GM23338 (cell line): ENCODE data around the gene OPTN.

Source experiments
- CREB1 ChIP-seq: fragments of 250-450 bp; sonication (Bioruptor Pico); IDR thresholded peaks from 2 replicates; pipeline ENCODE4 v1.5.0; 2020; ENCODE audit warnings: low read depth, mild to moderate bottlenecking, moderate library complexity
- EZH2 ChIP-seq: fragments of 200-600 bp; sonication (generic); IDR thresholded peaks from one replicate; pipeline ENCODE4 v1.8.0; 2017; ENCODE audit warnings: antibody characterized with exemption, mild to moderate bottlenecking, low read depth; ENCODE audit not compliant: unreplicated experiment
- EZH2phosphoT487 ChIP-seq: fragments of 200-600 bp; sonication (generic); IDR thresholded peaks from one replicate; pipeline ENCODE4 v1.8.1; 2018; ENCODE audit warnings: antibody characterized with exemption; ENCODE audit not compliant: unreplicated experiment
- JUNB ChIP-seq: IDR thresholded peaks from one replicate; pipeline ENCODE4 v1.6.1; 2016; ENCODE audit warnings: antibody characterized with exemption; ENCODE audit not compliant: unreplicated experiment
- POLR2AphosphoS5 ChIP-seq: IDR thresholded peaks from 2 replicates; pipeline ENCODE4 v1.6.1; 2016; ENCODE audit warnings: antibody characterized with exemption, low read depth
- REST ChIP-seq: IDR thresholded peaks from one replicate; pipeline ENCODE4 v1.6.1; 2018; ENCODE audit warnings: antibody characterized with exemption; ENCODE audit not compliant: unreplicated experiment
- ZNF114 ChIP-seq: fragments of 250-450 bp; sonication (Bioruptor Pico); IDR thresholded peaks from 2 replicates; pipeline ENCODE4 v1.5.0; 2020; ENCODE audit warnings: mild to moderate bottlenecking, moderate library complexity
- TF ChIP-seq, protein P1 (sequence below), 2 experiments: fragments of 200-600 bp in 1 of 2; sonication (generic) in 1 of 2; conservative IDR thresholded peaks; 2 replicates each; pipeline versions ENCODE4 v1.5.1 to v1.6.1; 2016 to 2017; ENCODE audit warnings: antibody characterized with exemption in 2 of 2, low read depth in 2 of 2, mild to moderate bottlenecking in 2 of 2, moderate library complexity in 1 of 2
- TF ChIP-seq, protein P2 (sequence below): IDR thresholded peaks from 2 replicates; pipeline ENCODE4 v1.6.1; 2016; ENCODE audit warnings: antibody characterized with exemption

DNA sequence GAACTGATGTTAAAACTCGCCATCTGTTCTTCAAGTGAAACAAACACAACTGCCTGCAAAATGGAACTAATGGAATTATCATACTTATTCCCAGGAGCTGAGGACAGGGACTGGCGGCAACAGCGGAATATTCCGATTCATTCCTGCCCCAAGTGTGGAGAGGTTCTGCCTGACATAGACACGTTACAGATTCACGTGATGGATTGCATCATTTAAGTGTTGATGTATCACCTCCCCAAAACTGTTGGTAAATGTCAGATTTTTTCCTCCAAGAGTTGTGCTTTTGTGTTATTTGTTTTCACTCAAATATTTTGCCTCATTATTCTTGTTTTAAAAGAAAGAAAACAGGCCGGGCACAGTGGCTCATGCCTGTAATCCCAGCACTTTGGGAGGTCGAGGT is 36.7 kb downstream of the OPTN start:
- TF ChIP-seq, protein P1, sequence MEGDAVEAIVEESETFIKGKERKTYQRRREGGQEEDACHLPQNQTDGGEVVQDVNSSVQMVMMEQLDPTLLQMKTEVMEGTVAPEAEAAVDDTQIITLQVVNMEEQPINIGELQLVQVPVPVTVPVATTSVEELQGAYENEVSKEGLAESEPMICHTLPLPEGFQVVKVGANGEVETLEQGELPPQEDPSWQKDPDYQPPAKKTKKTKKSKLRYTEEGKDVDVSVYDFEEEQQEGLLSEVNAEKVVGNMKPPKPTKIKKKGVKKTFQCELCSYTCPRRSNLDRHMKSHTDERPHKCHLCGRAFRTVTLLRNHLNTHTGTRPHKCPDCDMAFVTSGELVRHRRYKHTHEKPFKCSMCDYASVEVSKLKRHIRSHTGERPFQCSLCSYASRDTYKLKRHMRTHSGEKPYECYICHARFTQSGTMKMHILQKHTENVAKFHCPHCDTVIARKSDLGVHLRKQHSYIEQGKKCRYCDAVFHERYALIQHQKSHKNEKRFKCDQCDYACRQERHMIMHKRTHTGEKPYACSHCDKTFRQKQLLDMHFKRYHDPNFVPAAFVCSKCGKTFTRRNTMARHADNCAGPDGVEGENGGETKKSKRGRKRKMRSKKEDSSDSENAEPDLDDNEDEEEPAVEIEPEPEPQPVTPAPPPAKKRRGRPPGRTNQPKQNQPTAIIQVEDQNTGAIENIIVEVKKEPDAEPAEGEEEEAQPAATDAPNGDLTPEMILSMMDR (conservative IDR thresholded peaks at IDR 0.05; ENCODE audit: low read depth in 2 of 2) = no peak
- no peak for TF ChIP-seq POLR2AphosphoS5
- TF ChIP-seq EZH2 = no peak
- TF ChIP-seq CREB1 (CRISPR knock-in tag) = no peak
- no peak for TF ChIP-seq REST
- TF ChIP-seq EZH2phosphoT487 = no peak
- no peak for TF ChIP-seq ZNF114 (CRISPR knock-in tag)
- no peak for TF ChIP-seq JUNB
- TF ChIP-seq, protein P2, sequence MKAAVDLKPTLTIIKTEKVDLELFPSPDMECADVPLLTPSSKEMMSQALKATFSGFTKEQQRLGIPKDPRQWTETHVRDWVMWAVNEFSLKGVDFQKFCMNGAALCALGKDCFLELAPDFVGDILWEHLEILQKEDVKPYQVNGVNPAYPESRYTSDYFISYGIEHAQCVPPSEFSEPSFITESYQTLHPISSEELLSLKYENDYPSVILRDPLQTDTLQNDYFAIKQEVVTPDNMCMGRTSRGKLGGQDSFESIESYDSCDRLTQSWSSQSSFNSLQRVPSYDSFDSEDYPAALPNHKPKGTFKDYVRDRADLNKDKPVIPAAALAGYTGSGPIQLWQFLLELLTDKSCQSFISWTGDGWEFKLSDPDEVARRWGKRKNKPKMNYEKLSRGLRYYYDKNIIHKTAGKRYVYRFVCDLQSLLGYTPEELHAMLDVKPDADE = no peak
